HG03378 (cell line): ENCODE measurements around the gene CEACAM20.
"Not testable (repeated sequence)": the region's sequence is repeated elsewhere in the genome, so short reads cannot be mapped to it uniquely, and the experiment has no call there.

ENCODE experiments used
- ATAC-seq: cut with Tn5 transposase; IDR thresholded peaks from one replicate; pipeline ENCODE4 v1.9.1; 2021; ENCODE audit warnings: mild to moderate bottlenecking, moderate library complexity; ENCODE audit not compliant: unreplicated experiment

The CEACAM20 gene

DNA sequence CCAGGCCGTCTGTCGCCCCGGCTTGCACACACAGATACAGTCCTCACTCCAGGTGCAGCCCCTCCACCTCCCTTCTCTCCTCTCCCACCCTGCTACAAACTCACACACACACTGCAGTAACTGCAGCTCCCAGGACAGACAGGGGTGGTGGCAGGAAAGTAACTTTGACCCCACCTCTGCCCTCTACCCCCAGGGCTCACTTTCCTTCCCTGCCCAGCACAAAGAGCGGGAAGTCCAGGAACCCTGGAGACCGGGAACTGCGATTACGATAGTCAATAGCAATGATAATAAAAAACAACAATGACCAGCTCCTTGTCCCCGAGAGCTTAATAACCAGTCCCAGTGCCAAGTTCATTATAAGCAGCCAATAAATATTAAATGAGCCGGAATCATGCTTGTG lies at the start of gene CEACAM20:
Gene CEACAM20, minus strand, starts transcription at position 140 of the 400 bp plus-strand sequence. CDS start 166 bp downstream, outside the sequence.
- no peak for ATAC-seq

- no peak for ATAC-seq
Observed at GRCh38 chr19:44577566-44577874, 48.0 kb upstream of the CEACAM20 start.

GRCh38 chr19:44576843-44577565 lies 47.5 kb upstream of the CEACAM20 start:
- no peak for ATAC-seq

GRCh38 chr19:44575116-44575700 lies 45.7 kb upstream of the CEACAM20 start:
- no peak for ATAC-seq

DNA sequence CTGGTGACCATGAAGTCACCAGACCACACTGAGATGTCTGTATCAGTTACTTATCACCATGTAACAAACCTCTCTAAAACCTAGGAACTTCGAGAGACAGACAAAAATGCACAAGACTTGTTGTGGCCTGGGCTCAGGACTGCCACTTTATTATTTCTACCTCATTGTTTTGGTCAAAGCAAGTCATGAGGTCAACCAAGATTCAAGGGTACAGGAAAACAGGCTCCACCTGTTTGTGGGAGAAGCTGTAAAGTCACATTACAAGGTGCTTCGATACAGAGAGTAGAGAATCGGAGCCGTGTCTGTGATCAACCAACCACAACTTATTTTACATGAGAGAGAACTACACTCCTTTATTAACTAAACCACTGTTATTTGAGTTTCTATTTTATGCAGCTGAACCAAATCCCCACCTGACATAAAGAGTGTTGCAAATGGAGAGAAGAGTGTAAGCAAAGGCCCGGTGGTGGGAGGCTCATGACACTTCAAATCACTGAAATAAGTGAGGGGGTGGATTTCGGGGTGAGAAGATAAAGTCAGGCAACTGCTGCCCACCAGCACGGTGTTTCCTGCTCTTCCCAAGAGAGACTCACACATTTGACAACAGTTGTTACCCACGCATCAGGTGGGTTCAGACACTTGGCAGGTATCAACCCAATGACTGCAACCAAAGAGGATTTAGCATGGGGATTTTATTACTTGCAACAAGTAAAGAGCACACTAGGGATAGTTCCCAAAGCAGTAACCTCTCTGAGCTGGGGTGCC lies 44.9 kb upstream of the CEACAM20 start:
- no peak for ATAC-seq

- ATAC-seq = no peak
Observed at GRCh38 chr19:44573627-44574026, 44.2 kb upstream of the CEACAM20 start.

GRCh38 chr19:44573183-44573582 lies 43.7 kb upstream of the CEACAM20 start:
- no peak for ATAC-seq

DNA sequence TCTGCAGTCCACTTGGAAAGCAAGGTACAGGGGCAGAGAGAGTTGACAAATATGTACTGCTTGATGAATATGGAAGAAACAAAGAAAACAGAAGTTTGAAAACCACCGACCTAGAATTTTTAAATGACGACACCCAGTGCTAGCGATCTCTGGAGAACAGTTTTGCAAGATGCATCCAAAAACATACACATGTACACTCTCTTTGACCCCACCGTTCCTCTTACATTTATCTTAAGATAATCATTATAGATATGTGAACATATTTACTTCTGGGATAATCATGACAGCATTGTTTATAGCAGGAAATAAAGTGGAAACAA lies 43.1 kb upstream of the CEACAM20 start:
- ATAC-seq = no peak

GRCh38 chr19:44571830-44572580 lies 42.5 kb upstream of the CEACAM20 start:
- no peak for ATAC-seq

- no peak for ATAC-seq
Observed at GRCh38 chr19:44570984-44571684, 41.7 kb upstream of the CEACAM20 start.

GRCh38 chr19:44570603-44570983 lies 41.1 kb upstream of the CEACAM20 start:
- no peak for ATAC-seq

DNA sequence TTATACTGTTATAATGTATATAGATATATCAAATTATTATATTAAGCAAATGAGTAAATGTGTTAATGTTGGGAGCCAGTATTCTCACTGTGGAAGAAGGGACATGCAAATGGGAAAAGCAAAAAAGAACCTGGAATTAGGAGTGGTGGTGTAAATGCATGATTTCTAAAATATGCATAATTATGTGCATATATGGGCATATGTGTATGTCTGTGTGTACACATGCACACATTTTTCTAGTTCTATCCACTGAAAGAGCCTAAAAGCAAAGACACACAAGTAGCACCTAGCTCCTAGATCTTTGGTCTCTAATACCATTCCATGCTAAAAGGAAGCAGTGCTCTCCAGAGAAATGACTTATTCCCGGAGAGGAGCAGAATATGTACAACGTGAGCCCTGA lies 38.3 kb upstream of the CEACAM20 start:
- no peak for ATAC-seq

GRCh38 chr19:44566984-44567383 lies 37.5 kb upstream of the CEACAM20 start:
- no peak for ATAC-seq

- not testable (repeated sequence) for ATAC-seq
Observed at GRCh38 chr19:44563086-44563655, 33.7 kb upstream of the CEACAM20 start.

DNA sequence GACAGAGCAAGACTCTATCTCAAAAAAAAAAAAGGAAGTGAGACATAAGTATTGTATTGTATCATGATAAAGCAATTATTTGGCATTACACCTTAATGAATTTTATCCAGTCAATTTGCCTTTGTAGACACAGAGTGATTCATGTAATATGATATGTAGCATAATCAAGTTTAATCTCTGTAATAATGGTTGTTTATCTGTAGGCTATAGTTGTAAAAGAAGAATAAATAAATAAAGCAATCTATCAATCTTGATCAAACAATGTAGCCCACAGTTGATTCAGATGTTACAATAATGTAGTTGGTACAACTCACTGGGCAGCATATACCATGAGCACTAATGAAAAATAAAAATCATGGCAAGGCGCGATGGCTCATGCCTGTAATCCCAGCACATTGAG lies 28.5 kb upstream of the CEACAM20 start:
- ATAC-seq = no peak

GRCh38 chr19:44554641-44555246 lies 25.3 kb upstream of the CEACAM20 start:
- no peak for ATAC-seq

DNA sequence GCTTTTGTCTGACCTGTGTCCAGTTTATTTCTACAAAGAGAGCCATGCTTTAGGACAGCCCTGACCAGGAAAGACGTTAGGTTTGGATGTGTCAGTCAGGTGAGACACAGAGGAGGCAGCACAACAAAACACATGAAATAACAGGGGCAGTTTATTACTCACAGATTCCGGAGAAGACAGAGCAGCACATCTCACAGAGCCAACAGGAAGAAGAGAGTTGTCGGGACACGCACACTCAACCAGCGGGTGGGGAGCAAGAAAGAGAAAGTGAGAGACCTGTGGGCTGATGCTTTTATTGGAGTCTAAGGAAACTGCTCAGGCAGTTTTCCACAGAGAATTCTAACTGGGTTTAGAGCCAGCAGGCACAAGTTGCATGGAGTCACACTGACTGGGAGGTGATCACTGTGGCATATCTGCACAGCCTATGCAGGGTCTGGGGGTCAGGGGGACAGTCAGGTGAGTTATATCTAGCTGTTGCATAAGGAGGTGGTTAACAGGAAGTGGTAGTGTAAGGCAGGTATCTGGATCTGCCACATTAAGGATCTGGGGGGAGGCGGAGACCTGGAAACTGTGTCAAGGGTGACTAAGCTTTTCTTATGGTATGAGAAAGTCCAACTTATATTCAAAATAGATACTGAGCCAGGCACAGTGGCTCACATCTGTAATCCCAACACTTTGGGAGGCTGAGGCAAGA lies 24.1 kb upstream of the CEACAM20 start:
- no peak for ATAC-seq

DNA sequence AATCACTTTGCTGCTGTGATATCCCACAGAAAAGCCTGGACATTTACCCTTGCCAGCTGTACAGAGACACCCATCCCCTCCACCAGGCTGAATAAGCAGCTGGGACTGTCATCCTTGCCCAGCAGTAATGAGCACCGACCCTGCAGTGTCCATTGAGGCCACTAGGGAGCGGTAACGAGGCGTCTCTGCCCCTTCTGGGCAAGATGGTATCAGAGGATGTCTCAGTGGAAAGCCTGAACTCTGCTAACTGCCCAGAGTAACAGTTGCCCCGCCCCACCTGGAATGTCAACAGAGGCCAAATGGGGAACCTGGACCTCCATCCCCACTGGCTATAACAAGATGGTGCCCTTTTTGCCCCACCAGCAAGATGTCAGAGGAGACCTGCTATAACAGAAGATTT lies 22.8 kb upstream of the CEACAM20 start:
- no peak for ATAC-seq

GRCh38 chr19:44551850-44552249 lies 22.4 kb upstream of the CEACAM20 start:
- ATAC-seq = no peak

DNA sequence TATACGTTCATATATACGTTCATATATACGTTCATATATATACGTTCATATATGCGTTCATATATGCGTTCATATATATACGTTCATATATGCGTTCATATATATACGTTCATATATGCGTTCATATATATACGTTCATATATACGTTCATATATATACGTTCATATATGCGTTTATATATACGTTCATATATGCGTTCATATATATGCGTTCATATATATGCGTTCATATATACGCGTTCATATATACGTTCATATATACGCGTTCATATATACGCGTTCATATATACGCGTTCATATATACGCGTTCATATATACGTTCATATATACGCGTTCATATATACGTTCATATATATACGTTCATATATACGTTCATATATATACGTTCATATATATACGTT lies 21.5 kb upstream of the CEACAM20 start:
- ATAC-seq = not testable (repeated sequence)
